Spleen (tissue), 7 donors: ENCODE data around the gene HIVEP3.

Experiments used
- CTCF ChIP-seq, 11 experiments: fragments of 200-600 bp in 7 of 11; fragments of 450-650 bp in 4 of 11; sonication (generic) in 4 of 11; IDR thresholded peaks in 8 of 11; conservative IDR thresholded peaks in 3 of 11; 1 replicate in 7 of 11; 2 replicates in 4 of 11; pipeline versions ENCODE4 v1.4.0 to v1.8.0; 2016 to 2021; ENCODE audit warnings: antibody characterized with exemption in 11 of 11, inconsistent platforms in 4 of 11, mild to moderate bottlenecking in 1 of 11
- POLR2A ChIP-seq, 3 donors: fragments of 450-650 bp; IDR thresholded peaks; one replicate each; pipeline ENCODE4 v1.5.1; 2017; ENCODE audit warnings: antibody characterized with exemption in 3 of 3, mild to moderate bottlenecking in 1 of 3
- donor health status: DM: no; HTN: no; CAD: no; lungs with moderate emphysema.
- donor health status: DM: no; HTN: no; CAD: no.
- donor health status: DM: no; HTN: no; CAD: no.

GRCh38 chr1:41931578-41931977 lies 12.9 kb upstream of the HIVEP3 start:
- no peak for TF ChIP-seq CTCF (IDR thresholded peaks at IDR 0.05 in 8 of 11, conservative IDR thresholded peaks at IDR 0.05 in 3 of 11)
- no peak for TF ChIP-seq POLR2A (IDR thresholded peaks at IDR 0.05)
